ENCODE data around the gene CDC42EP2.

DNA sequence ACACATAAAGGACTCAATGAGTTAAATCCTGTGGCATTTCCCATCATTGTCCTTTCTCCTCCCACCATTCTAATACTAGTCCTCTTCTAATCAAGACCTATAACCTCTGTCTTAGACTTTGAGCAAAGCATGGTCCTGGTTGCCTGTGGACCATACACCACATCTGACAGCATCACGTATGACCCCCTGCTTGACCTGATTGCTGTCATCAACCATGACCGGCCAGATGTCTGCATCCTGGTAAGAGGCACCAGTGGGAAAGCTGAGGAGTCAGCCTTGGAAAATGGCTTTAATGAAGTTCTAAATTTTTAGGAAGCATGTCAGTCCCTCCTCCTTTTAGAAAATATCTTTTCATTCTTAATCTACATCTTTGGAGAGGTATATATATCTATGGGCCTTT is 27.1 kb upstream of the CDC42EP2 start:
- TF ChIP-seq CTCF (IDR thresholded peaks at IDR 0.05) (no peak), POLR2A (IDR thresholded peaks at IDR 0.05) (no peak)
